HEK293 (cell line): ENCODE measurements around the gene KIF5A.

Experiments
- CTCF ChIA-PET: fragments of 350-600 bp; formaldehyde crosslinking; extraction: SDS; loops from one replicate; lab custom pipeline; 2021; ENCODE audit warnings: antibody characterized with exemption; lab: Yijun Ruan, JAX
- POLR2A ChIA-PET: fragments of 300-600 bp; formaldehyde crosslinking; extraction: SDS; loops from one replicate; lab custom pipeline; 2020; ENCODE audit warnings: antibody characterized with exemption, inconsistent platforms; lab: Yijun Ruan, JAX
- H3K27ac ChIP-seq: fragments of 200-500 bp; sonication (Bioruptor generic); 2 replicates; pipeline ENCODE4 v1.5.1; 2014; ENCODE audit warnings: low read depth, low read length, control low read depth, inconsistent platforms; ENCODE audit errors: extremely low read depth
- H3K36me3 ChIP-seq, 2 experiments: fragments of 200-500 bp in 1 of 2; sonication (Bioruptor generic) in 1 of 2; 1 replicate in 1 of 2; 2 replicates in 1 of 2; pipeline ENCODE4 v1.5.1; 2014 to 2017; ENCODE audit warnings: inconsistent platforms in 2 of 2, low read length in 2 of 2; ENCODE audit not compliant: control insufficient read depth in 2 of 2, insufficient read depth in 1 of 2
- H3K4me1 ChIP-seq: fragments of 200-500 bp; sonication (Bioruptor generic); 2 replicates; pipeline ENCODE4 v1.5.1; 2014; ENCODE audit warnings: mild to moderate bottlenecking, low read length, inconsistent platforms; ENCODE audit not compliant: control insufficient read depth, insufficient read depth
- H3K4me3 ChIP-seq: 2 replicates; pipeline ENCODE4 v1.5.1; 2011; ENCODE audit warnings: low read depth, mild to moderate bottlenecking, control low read depth, low read length, moderate library complexity
- H3K9me3 ChIP-seq: fragments of 200-500 bp; sonication (Bioruptor generic); 2 replicates; pipeline ENCODE4 v1.5.1; 2014; ENCODE audit warnings: low read depth, low read length, inconsistent platforms; ENCODE audit not compliant: control insufficient read depth, insufficient read depth
- GLI2 ChIP-seq: fragments of 450-650 bp; formaldehyde crosslinking; IDR thresholded peaks from 2 replicates; pipeline ENCODE4; 2017; ENCODE audit warnings: missing biosample characterization, missing genetic modification characterization, low read depth, borderline replicate concordance
- GLI4 ChIP-seq: fragments of 450-650 bp; formaldehyde crosslinking; IDR thresholded peaks from 2 replicates; pipeline ENCODE4 v1.5.1; 2016; ENCODE audit warnings: missing biosample characterization, missing genetic modification characterization
- HIC1 ChIP-seq: fragments of 450-650 bp; formaldehyde crosslinking; IDR thresholded peaks from 2 replicates; pipeline ENCODE4 v1.5.1; 2016; ENCODE audit warnings: missing biosample characterization, missing genetic modification characterization
- HOXC10 ChIP-seq: sonication (generic); formaldehyde crosslinking; IDR thresholded peaks from 2 replicates; pipeline ENCODE4 v1.8.1; 2023; ENCODE audit warnings: mild to moderate bottlenecking, missing genetic modification reagents
- KLF17 ChIP-seq: fragments of 450-650 bp; formaldehyde crosslinking; IDR thresholded peaks from 2 replicates; pipeline ENCODE4 v1.5.1; 2016; ENCODE audit warnings: missing biosample characterization, missing genetic modification characterization
- OVOL3 ChIP-seq: fragments of 450-650 bp; formaldehyde crosslinking; IDR thresholded peaks from 2 replicates; pipeline ENCODE4 v1.5.1; 2016; ENCODE audit warnings: missing biosample characterization, missing genetic modification characterization
- SCRT2 ChIP-seq: fragments of 450-650 bp; formaldehyde crosslinking; IDR thresholded peaks from 2 replicates; pipeline ENCODE4 v1.5.1; 2016; ENCODE audit warnings: missing biosample characterization, missing genetic modification characterization
- WT1 ChIP-seq: fragments of 450-650 bp; formaldehyde crosslinking; IDR thresholded peaks from 2 replicates; pipeline ENCODE4 v1.5.1; 2016; ENCODE audit warnings: missing biosample characterization, missing genetic modification characterization
- ZEB2 ChIP-seq: fragments of 450-650 bp; formaldehyde crosslinking; IDR thresholded peaks from 2 replicates; pipeline ENCODE4 v1.5.1; 2016; ENCODE audit warnings: missing biosample characterization, missing genetic modification characterization
- ZFP37 ChIP-seq: fragments of 450-650 bp; formaldehyde crosslinking; IDR thresholded peaks from 2 replicates; pipeline ENCODE4 v1.5.1; 2016; ENCODE audit warnings: missing biosample characterization, missing genetic modification characterization
- ZNF184 ChIP-seq: fragments of 450-650 bp; IDR thresholded peaks from 2 replicates; pipeline ENCODE4 v1.5.1; 2018; ENCODE audit warnings: missing biosample characterization, mild to moderate bottlenecking, missing genetic modification characterization
- ZNF223 ChIP-seq: fragments of 450-650 bp; formaldehyde crosslinking; IDR thresholded peaks from 2 replicates; pipeline ENCODE4 v1.5.1; 2016; ENCODE audit warnings: missing biosample characterization, missing genetic modification characterization
- ZNF341 ChIP-seq: fragments of 450-650 bp; formaldehyde crosslinking; IDR thresholded peaks from 2 replicates; pipeline ENCODE4; 2016; ENCODE audit warnings: low read depth, missing biosample characterization, missing genetic modification characterization
- ZNF473 ChIP-seq: fragments of 450-650 bp; formaldehyde crosslinking; IDR thresholded peaks from 2 replicates; pipeline ENCODE4 v1.5.1; 2017; ENCODE audit warnings: missing biosample characterization, missing genetic modification characterization
- ZNF560 ChIP-seq: fragments of 450-650 bp; formaldehyde crosslinking; IDR thresholded peaks from 2 replicates; pipeline ENCODE4 v1.5.1; 2017; ENCODE audit warnings: missing biosample characterization, missing genetic modification characterization, borderline replicate concordance
- ZNF624 ChIP-seq: fragments of 450-650 bp; formaldehyde crosslinking; IDR thresholded peaks from 2 replicates; pipeline ENCODE4 v1.5.1; 2017; ENCODE audit warnings: missing biosample characterization, missing genetic modification characterization
- ZNF76 ChIP-seq: fragments of 450-650 bp; formaldehyde crosslinking; IDR thresholded peaks from 2 replicates; pipeline ENCODE4; 2016; ENCODE audit warnings: low read depth, missing biosample characterization, missing genetic modification characterization, borderline replicate concordance
- ZNF776 ChIP-seq: fragments of 450-650 bp; formaldehyde crosslinking; IDR thresholded peaks from 2 replicates; pipeline ENCODE4 v1.5.0; 2017; ENCODE audit warnings: missing biosample characterization, missing genetic modification characterization, borderline replicate concordance
- ZNF792 ChIP-seq: fragments of 450-650 bp; formaldehyde crosslinking; IDR thresholded peaks from 2 replicates; pipeline ENCODE4 v1.5.1; 2016; ENCODE audit warnings: missing biosample characterization, missing genetic modification characterization
- ZNF830 ChIP-seq: fragments of 450-650 bp; IDR thresholded peaks from 2 replicates; pipeline ENCODE4 v1.5.0; 2018; ENCODE audit warnings: missing biosample characterization, missing genetic modification characterization, low read depth, mild to moderate bottlenecking, moderate library complexity
- ZNF843 ChIP-seq: fragments of 450-650 bp; formaldehyde crosslinking; IDR thresholded peaks from 2 replicates; pipeline ENCODE4 v1.5.1; 2016; ENCODE audit warnings: missing biosample characterization, missing genetic modification characterization
- TF ChIP-seq, protein P1 (sequence below): fragments of 450-650 bp; formaldehyde crosslinking; IDR thresholded peaks from 2 replicates; pipeline ENCODE4 v1.5.1; 2016; ENCODE audit warnings: missing biosample characterization, missing genetic modification characterization
- TF ChIP-seq, protein P2 (sequence below): fragments of 450-650 bp; formaldehyde crosslinking; IDR thresholded peaks from 2 replicates; pipeline ENCODE4 v1.5.1; 2016; ENCODE audit warnings: missing biosample characterization, missing genetic modification characterization

Gene KIF5A

DNA sequence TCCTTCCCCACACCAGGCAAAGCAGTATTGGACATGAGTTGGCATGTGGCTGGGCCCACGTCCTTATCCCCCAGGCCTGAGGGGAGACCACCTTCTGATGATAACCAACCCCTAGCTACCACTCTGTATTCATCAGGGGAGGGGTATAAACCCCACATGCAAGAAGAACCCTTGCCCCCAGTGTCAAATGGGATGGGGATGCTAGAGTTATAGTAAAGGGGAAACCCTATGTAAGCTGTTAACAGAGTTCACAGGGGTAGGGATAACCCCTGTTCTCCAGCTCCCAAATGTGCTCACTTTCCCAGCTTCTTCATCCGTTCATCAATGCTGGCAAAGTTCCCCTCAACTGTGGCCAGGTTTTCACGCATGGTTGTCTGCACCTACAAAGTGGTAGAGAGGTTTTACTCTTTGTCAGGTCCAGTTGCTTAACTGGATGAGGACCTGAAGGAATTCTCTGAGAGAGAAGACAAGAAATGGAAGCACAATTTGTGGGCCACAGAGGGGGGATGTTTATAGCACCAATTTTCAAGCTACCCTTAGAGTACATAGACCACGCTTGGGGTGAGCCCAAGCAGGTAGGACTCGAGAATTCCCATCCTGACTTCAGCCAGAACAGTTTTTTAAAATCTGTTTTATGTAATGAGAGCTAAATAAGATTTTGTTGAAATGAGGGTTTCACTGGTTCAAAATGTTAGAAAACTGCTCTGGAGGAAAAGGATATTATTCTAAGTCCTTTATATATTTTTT is 19.3 kb upstream of the KIF5A start:
- no peaks in the 10 kb centered on the region for H3K4me1 ChIP-seq
- ChIA-PET POLR2A (interaction anchor here (0.5 to 1.5 kb wide), 2 partner anchors 15 to 241 kb away, joined by 4 to 6 read pairs; partner anchors contain the start of gene METTL1), CTCF (interaction anchor here (0.8 kb wide), 1 partner anchor 57 kb away, joined by 3 read pairs; no protein-coding TSS in a partner anchor)
- no peak overlapping the region for H3K27ac ChIP-seq
- peaks cover 23 to 96% of the 10 kb centered on the region in 2 experiments for H3K36me3 ChIP-seq
- no peak for TF ChIP-seq GLI4
- no peak for TF ChIP-seq OVOL3 (tag by site-specific recombination)
- no peak for TF ChIP-seq ZNF76 (tag by site-specific recombination)
- TF ChIP-seq SCRT2 (tag by site-specific recombination) = no peak
- no peak for TF ChIP-seq ZNF223 (tag by site-specific recombination)
- no peak overlapping the region for H3K4me3 ChIP-seq
- H3K9me3 ChIP-seq = no peaks in the 10 kb centered on the region

DNA sequence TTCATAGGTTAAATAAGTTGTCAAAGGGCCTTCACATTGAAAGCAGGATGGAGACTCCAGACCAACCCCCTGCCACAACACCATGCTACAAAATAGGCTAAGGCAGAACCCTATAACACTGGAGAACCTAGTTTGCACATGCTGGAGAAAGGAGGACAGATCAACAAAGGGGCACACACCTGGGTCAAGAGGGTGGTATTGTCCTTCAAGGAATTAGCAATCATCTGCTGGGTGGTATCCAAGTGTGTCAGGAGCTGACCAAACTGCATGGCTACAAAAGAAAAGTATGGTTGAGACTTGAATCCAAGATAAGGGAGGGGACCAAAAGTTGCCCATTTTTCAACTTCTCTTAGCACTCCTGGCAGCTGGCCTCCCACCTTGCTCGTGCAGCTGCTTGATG is 18.0 kb upstream of the KIF5A start:
- POLR2A ChIA-PET = interaction anchor here (1.1 to 2.0 kb wide), 3 partner anchors 8 to 15 kb away, joined by 3 to 9 read pairs (median 6); partner anchors contain the start of genes DCTN2 and DDIT3
- H3K4me3 ChIP-seq = no peak overlapping the region
- no peaks in the 10 kb centered on the region for H3K9me3 ChIP-seq
- no peaks in the 10 kb centered on the region for H3K4me1 ChIP-seq
- no peak for TF ChIP-seq HOXC10 (CRISPR knock-in tag)
- no peak for TF ChIP-seq ZNF792 (tag by site-specific recombination)
- TF ChIP-seq, protein P1, sequence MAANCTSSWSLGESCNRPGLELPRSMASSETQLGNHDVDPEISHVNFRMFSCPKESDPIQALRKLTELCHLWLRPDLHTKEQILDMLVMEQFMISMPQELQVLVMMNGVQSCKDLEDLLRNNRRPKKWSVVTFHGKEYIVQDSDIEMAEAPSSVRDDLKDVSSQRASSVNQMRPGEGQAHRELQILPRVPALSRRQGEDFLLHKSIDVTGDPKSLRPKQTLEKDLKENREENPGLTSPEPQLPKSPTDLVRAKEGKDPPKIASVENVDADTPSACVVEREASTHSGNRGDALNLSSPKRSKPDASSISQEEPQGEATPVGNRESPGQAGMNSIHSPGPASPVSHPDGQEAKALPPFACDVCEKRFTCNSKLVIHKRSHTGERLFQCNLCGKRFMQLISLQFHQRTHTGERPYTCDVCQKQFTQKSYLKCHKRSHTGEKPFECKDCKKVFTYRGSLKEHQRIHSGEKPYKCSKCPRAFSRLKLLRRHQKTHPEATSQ (tag by site-specific recombination) = no peak
- no peak for TF ChIP-seq ZNF830 (tag by site-specific recombination)
- TF ChIP-seq ZNF184 (tag by site-specific recombination) = no peak
- no peak for TF ChIP-seq ZNF560
- TF ChIP-seq KLF17 (tag by site-specific recombination) = no peak
- TF ChIP-seq ZNF624 (tag by site-specific recombination) = no peak
- TF ChIP-seq HIC1 = no peak
- TF ChIP-seq GLI2 (tag by site-specific recombination) = no peak
- no peak for TF ChIP-seq ZNF776 (tag by site-specific recombination)
- TF ChIP-seq ZNF473 (tag by site-specific recombination) = no peak
- TF ChIP-seq, protein P2, sequence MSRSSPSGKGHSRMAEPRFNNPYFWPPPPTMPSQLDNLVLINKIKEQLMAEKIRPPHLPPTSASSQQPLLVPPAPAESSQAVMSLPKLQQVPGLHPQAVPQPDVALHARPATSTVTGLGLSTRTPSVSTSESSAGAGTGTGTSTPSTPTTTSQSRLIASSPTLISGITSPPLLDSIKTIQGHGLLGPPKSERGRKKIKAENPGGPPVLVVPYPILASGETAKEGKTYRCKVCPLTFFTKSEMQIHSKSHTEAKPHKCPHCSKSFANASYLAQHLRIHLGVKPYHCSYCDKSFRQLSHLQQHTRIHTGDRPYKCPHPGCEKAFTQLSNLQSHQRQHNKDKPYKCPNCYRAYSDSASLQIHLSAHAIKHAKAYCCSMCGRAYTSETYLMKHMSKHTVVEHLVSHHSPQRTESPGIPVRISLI (tag by site-specific recombination) = no peak
- TF ChIP-seq ZEB2 (tag by site-specific recombination) = no peak
- TF ChIP-seq ZFP37 (tag by site-specific recombination) = no peak
- TF ChIP-seq WT1 = no peak
- no peak for TF ChIP-seq ZNF341
- TF ChIP-seq ZNF843 (tag by site-specific recombination) = no peak
- no peak overlapping the region for H3K27ac ChIP-seq
- CTCF ChIA-PET = interaction anchor here (0.6 to 1.2 kb wide), 2 partner anchors 20 to 73 kb away, joined by 3 read pairs; no protein-coding TSS in a partner anchor
- peaks cover 25 to 96% of the 10 kb centered on the region in 2 experiments for H3K36me3 ChIP-seq
